EH (cell line): Measurements from ENCODE around the gene LYPD4.
A peak's percentile ranks its signal among the peaks of the same experiment; 100 is the strongest.
"Not testable (repeated sequence)": the region's sequence is repeated elsewhere in the genome, so short reads cannot be mapped to it uniquely, and the experiment has no call there.

Experiments used
- DNase-seq: peaks from one replicate; pipeline ENCODE4 v3.0.0-alpha.2; 2015; ENCODE audit warnings: low read depth

Gene LYPD4, protein sequence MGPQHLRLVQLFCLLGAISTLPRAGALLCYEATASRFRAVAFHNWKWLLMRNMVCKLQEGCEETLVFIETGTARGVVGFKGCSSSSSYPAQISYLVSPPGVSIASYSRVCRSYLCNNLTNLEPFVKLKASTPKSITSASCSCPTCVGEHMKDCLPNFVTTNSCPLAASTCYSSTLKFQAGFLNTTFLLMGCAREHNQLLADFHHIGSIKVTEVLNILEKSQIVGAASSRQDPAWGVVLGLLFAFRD

DNA sequence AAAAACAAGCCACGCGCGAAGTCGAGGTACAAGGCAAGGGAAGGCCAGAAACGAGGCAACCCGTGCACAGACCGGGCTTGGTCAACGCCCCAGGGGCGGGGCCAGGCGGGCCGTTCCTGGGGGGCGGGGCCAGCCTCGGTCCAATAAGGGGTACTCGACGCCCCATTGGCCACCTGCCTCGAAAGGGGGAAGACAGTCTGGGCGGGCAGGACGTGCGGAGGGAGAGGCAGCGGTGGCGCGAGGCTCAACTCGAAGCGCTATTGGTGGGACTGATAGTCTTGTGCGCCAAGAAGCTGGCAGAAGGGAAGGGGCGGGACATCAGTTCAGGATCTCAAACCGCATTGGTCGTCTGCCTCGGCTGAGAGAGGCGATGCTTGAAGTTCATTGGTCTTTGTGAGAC, at the start of gene LYPD4:
TSS of gene LYPD4 (minus strand) at position 83 of the 400 bp plus-strand sequence. CDS start 5,398 bp downstream, outside the sequence.
- no peak for DNase-seq

DNA sequence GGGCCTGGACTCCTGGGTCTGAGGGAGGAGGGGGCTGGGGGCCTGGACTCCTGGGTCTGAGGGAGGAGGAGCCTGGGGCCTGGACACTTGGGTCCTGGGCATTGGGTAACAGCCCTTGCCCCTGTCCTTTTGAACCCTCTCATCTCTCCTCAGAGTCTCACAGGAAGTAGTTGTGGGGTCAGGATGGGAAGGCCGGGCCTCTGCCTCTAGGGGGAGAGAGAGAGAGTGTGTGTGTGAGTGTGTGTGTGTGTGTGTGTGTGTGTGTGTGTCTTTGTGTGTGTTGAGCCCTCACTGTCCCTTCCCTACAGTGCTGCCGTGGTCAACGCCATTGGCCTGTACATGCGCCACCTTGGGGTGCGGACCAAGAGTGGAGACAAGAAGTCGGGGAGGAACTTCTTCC, 49.4 kb upstream of the LYPD4 start:
- no peak for DNase-seq

DNA sequence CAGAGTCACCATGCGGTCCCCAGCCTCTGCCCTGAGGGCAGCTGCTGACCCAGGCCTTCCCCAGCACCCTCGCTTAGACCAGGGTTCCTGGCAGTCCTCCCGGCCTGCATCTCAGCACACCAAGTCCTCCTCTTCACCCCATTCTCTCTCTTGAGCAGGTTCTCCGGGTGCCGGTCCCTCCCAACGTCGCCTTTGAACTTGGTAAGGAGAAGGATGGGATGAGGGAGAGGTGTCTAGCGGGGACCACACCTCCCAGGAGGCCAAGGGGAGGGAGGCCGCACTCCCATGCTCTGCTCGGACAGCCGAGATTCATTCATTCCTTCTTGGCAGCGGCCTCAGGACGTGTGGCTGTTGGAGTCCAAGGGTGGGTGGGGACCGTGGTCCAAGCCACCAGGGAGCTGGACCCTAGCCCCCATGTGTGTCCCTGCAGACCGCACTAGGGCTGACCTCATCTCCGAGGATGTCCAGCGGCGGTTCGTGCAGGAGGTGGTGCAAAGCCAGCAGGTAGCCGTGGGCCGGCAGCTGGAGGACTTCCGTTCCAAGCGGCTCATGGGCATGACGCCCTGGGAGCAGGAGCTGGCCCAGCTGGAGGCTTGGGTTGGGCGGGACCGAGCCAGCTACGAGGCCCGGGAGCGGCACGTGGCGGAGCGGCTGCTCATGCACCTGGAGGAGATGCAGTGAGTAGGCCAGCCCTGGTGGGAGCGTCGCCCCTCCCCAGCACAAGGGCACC, 47.9 kb upstream of the LYPD4 start:
- no peak for DNase-seq

DNA sequence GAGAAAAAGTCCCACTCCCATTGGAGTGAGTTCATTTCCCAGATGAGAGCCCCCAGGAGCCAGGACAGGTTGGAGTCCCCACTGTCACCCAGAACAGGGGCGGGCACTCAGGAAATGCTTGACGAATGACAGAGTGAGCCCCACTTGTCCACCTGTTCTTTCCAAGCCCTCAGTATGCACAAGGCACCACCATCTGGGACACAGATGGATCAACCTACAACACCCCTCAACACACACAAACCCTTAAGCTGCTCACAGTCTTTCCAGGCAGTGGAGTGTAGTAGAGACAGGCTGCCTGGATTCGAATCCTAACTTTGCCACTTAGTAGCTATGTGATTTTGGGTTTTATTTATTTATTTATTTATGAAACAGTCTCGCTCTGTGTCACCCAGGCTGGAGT, 46.5 kb upstream of the LYPD4 start:
- no peak for DNase-seq

DNA sequence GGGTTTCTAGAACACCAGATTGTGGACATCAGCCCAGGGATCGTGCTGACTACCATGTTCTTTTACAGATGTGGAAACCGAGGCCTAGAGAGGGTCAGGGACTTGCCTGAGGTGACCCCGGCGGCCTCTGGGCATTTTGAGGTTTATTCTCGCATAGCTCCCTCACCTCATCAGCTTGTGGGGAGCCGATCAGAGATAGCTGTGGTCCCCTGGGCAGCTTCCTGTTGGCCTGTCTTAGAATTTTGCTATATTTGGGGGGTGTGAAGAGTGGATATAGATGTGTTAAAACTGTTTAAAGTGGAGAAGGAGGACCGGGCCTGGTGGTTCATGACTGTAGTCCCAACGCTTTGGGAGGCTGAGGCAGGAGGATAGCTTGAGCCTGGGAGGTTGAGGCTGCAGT, 45.4 kb upstream of the LYPD4 start:
- no peak for DNase-seq

DNA sequence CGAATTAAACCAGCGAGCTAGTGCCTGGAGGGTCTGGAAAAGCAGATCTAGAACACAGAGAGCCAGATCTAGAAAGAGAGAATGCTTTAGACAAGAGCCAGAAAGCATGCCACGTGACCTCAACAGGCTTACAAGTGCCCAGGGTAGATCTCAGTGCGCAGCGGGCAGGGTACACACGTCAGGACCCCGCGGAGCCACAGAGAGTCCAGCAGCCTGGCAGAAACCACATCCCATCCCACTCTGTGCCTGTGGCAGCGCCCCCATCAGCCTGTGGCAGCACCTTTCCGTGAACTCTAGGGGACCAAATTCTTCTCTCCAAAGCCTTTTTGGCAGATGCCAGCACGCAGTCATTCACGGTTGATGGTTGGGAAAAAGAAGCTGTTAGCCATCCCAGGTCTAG, 44.4 kb upstream of the LYPD4 start:
- DNase-seq, result no peak

DNA sequence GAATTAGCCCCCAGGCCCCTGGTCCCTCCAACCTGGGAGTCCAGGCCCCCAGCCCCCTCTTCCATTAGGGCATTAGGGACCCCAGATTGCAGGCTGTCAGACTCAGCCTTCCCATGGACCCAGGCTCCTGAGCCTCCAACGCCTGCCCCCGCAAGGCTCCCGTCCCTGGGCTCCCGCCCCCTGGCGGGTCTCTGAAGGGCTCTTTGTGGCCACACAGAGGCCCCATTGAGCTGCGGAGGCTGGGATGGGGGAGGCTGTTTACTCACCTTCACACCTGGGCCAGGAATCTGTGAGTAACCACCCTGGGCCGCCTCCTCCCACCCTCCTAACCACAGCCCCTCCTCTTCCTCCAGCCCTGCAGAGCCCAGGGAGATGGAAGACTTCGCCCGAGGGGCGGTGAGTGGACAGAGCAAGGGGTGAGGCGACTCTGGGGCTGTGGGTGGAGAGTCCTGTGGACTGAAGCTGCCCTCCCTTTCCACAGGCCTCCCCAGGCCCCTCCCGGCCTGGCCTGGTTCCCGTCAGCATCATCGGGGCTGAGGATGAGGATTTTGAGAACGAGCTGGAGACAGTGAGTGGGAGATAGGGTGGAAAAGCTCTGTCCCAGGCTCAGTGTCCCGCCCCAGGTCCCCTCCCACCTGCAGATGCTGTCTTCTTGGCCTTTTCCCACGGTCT, 43.4 kb upstream of the LYPD4 start:
- DNase-seq, result peak; percentile 62

DNA sequence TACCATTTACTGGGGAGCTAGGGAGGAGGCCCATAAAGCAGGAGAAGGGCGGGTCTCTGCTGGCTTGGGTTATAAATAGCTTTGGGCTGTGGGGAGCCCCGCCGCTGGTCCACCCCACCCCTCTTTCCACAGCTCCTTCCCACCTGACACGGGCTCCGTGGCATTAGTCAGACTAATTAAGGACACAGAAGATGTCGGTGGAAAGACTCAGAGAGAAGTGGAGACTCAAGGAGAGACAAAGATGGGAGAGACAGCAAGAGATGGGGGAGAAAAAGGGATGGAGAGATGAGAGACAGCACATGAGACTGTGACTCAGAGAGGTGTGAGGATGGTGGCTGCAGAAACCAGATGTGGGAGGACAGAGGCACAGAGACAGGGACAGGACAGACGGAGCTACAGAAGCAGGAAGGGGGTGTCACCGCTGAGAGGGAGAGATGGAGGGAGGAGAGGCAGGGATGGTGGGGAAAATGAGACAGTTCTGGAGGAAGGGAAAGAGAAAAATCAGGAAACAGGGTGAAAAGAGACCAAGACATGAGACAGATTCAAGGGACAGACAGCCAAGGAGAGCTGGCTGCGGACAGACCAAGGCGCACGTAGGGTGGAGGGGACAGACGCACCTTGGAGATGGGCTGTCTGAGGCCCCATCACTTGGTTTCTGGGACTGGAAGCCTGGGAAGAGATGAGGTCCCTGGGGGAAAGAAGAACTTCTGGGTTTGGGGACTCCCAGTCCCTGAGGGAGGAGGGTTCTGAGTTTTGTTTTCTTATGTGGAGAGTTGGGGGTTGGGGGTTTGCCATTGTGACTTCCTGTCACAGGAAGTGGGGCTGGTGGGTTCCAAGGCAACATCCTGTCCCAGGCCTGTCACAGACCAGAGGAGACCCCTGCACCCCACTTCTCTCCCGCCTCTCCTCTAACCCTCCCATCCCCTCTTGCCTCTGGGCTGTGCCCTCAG, 42.6 kb upstream of the LYPD4 start:
- DNase-seq, result peak; percentile 21

DNA sequence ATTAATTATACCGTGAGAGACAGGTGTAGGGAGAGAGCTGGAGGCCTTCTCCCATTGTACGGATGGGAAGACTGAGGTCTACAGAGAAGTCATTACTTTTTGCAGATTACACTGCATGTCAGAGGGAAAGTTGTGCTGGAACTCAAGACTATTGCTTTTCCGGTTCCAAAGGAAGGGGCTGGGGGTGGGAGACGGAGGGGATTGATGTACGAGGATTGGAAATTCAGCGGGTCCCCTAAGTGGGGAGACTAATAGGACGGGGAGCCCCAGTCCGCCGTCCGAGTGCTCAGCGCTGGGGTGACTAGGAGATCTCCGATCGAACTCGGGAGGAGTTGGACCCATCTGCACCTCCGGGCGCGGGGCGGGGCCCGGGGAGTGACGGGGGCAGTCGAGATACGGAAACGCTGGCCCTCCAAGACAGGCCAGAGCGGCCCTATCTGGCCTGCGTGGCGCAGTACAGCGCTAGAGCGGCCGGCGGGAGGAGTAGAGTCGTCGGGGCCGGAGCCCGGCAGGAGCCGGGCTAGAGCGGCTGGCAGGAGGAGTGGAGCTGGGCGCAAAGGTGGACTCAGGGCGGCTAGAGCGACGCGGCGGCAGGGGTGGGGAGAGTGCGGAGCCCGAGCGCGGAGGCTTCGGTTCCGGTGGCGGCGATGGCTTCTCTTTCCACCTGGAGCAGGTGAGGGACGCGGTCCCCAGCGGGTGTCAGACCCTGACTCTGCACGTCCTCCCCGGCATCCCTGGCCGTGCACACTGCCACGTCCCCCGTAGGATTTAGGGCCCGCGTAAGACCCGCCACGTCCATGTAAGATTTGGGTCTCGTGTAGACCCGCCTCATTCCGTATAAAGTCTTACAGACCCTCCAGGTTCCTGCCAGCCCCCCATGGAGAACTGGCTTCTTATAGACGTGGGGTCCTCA, 39.6 kb upstream of the LYPD4 start:
- DNase-seq, result peak; percentile 96

DNA sequence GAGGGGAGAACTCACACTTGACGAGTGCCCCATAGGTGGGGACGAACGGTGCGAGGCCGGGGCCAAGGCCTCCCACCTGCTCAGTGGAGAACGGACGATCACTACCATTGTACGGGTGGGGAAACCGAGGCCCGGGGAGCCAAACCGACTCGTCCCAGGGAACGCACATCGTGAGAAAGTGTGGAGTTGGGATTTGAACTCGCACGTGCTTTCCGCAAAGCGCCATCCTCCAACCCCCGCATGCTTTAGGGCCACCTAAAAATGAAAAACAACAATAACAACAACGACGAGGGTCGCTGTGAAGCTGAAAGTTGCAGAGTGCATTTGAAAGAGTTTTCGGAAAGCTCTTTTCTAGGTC, 39.0 kb upstream of the LYPD4 start:
- DNase-seq, result no peak

DNA sequence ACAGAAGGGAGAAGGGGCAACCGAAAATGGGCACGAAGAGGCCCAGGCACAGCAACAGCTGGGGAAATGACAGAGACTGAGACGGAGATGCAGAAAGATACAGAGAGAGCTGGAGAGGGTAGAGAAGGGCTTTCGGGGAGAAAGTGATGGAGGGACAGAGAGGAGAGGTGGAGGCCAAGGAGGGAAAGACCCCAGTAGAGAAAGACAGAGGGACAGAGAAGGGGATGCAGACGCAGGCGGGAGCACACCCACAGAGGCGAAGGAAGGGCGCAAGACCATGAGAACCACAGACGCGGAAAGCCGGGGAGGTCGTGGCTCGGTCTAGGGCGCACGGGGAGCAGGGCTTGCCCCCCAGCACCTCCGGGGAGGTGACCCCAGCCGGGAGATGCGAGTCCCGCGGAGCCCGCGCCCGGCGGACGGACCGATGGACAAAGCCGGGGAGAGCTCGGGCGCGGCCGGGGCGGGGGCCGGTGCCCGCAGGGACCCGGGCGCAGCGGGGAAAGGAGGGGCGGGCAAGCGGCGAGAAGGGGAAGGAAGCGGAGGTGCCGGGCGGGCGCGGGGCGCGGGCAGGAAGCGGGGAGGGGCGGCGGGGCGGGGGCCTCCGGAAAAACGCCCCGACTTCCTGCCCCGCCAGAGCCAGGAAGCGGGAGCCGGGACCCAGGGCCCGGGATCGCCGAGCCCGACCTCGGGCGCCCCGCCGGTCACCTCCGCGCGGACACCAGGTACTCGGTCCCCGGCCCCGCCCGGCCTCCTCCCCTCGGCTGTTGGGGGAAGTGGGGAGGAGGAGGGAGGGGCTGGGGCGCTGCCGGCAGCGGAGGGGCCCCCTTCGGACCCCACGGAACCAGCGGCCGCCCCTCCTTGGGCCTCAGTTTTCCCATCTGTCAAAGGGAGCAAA, 38.3 kb upstream of the LYPD4 start, which contains the start of gene ARHGEF1:
TSS of gene ARHGEF1 (plus strand) at position 617 of the 895 bp plus-strand sequence. CDS start 4,899 bp downstream, outside the sequence.
- DNase-seq, result peak; percentile 58

DNA sequence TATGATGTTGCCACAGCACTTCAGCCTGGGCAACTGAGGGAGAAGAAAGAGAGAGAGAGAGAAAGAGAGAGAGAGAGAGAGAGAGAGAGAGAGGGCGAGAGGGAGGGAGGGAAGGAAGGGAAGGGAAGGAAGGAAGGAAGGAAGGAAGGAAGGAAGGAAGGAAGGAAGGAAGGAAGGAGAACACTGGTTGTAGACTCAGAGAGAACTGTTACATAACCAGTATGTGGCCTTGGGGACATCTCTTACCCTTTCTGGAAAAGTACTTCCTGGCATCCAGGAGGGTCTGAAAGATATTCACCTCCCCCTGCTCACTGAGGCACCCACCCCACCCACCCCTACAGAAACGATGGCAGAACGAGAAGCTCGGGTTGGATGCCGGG, 35.8 kb upstream of the LYPD4 start:
- DNase-seq, result no peak

DNA sequence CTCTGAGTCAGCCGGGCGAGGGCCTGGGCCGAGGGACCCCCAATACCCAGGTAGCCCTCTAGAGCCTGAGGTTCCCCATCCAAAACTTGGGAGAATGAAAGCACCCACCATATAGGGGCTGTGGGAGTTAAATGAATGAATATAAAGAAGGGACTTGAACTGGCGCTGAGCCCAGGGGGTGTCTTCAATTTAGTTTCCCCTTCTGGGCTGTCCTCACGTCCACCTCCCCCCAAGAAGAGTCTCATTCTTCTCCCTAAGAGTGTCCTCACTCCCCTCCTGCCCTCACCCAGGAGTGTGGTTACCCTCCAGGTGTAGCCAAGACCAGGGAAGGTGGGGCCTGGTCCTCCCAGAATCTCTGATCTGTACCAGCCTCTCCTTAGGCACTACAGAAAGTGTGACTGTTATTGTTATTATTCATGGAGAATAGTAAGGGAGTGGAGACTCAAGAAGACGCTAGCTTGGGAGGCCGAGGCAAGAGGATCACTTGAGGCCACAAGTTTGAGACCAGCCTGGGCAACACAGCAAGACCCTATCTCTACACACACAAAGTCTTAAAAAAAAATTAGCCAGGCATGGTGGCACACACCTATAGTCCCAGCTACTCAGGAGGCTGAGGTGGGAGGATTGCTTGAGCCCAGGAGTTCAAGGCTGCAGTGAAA, 35.3 kb upstream of the LYPD4 start:
- no peak for DNase-seq

DNA sequence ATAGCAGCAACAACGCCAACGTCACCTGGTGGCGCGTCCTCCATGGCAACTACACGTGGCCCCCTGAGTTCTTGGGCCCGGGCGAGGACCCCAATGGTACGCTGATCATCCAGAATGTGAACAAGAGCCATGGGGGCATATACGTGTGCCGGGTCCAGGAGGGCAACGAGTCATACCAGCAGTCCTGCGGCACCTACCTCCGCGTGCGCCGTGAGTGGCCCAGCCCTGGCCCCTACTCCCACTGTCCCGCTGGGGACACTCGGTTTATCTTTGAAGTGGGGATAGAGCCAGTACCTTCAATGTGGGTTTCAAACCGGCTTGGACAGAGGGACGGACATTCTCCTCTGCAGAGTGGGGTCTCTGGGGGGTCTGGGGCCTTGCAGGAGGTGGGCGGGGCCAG, 34.6 kb upstream of the LYPD4 start:
- no peak for DNase-seq

DNA sequence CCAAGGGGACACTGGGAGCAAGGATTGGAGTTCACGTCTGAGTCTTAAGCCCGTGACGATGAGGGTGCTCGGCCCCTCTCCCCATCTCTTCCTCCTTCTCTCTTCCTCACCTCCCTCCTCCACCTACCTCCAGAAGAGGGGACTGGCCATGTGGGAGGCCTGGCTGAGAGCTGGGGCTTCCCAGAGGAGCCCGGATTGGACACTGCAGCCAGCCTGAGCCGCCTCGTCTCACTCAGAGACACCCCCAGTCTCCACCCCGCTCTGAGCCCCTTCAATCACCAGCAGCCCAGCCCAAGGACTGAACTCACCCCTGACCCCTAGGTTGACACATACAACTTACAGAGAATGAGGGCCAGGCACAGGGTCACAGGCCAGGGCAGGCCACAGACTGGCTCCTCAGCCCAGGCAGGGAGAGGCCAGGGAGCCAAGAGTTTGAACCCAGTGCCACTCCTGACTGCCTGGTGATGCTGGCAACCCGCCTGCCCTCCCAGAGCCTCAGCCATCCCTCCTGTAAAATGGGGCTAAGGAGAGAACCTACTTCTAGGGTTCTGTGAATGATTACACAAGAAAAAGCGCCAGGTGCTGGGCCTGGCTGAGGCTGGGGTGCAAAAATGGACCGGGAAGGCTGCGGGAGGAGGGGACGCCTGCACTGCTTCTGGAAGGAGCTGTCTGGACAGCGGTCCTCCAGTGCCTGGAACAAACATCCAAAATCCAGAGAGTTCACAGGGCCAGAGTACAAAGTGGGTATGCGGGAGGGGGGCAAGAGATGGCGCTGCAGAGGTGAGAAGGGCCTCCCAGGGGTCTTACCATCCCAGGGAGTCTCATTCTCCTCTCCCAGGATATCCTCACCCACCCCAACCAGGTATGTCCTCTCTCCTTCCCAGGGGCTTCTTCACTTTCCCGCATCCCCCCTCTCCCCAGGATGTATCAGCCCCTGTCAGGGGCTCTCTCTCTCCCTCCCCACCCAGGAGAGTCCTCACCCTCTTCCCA, 33.7 kb upstream of the LYPD4 start:
- DNase-seq, result no peak

DNA sequence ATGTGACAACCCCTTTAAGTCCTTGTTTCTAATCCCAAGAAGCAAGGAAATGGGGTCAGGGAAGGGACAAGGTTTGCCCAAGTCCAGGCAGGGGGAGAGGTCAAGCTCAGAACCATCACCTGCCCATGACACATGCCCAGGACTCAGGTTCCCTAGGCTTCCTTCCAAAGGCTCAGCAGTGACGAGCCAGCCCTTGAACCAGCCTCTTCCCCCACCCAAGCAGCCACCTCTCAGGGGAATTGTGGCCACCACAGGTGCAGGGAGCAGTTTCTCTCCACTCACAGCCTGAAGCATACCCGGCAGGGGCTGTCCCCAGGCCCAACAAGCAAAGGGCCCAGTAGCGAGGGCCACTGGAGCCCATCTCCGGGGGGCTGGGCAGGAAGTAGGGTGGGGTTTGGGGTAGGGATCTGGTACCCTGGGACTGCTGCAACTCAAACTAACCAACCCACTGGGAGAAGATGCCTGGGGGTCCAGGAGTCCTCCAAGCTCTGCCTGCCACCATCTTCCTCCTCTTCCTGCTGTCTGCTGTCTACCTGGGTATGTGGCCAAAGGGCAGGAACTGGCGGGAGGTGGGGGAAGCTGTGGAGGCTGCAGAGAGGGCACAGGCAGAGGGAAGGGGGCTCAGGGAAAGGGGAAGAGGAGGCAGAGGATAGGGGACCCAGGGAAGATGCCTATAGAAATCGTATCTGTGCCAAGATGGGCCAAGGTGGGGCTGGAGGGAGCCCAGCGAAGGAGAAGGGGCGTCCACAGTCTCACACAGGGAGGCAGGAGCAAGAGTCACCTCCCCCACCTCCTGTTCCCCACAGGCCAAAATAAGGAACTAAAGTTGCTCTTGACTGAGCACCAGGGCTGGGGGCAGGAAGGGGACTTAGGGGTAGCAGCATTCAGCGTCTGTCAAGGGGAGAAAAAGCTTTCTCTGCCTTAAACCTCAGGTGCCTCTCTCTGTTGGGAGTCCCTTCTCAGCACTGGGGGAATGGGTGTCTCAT, 32.7 kb upstream of the LYPD4 start, which contains the start of gene CD79A:
TSS of gene CD79A (plus strand) at position 433 of the 986 bp plus-strand sequence. CDS start at position 459, 26 bp downstream.
- DNase-seq, result no peak

DNA sequence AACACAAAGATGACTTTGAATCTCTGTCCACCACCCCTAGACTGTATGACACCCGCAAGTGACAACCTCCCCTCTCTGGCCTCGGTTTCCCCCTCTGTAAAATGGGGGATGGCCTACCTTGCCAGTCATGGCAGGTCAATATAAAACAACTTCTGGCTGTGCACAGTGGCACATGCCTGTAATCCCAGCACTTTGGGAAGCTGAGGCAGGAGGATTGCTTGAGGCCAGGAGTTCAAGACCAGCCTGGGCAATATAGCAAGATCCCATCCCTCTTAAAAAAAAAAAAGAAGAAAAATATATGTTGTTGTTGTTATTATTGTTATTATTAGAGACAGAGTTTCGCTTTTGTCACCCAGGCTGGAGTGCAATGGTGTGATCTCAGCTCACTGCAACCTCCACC, 31.5 kb upstream of the LYPD4 start:
- not testable (repeated sequence) for DNase-seq
